Measurements from ENCODE around the gene PREX1.
"Not testable (repeated sequence)": the region's sequence is repeated elsewhere in the genome, so short reads cannot be mapped to it uniquely, and the experiment has no call there.

The PREX1 gene

DNA sequence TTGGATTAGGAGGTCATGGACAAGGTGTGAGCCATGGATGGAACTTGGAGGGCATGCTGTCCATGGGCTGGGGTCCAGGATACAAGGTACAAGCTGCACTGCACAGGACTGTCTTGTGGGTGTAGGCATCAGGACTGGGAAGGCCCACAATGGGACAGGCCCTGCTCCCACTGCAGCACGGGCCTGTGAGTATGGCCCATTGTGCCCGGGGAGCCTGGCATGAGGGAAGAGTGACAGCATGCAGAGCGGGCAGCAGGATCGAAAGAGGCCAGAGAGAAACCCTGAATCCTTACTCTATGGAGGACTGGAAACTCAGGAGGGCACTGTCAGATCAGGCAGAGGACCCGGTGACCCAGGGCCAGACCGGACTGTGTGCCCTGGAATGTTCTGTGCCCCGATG lies 211.3 kb downstream of the PREX1 start:
- DNase-seq: no peak

DNA sequence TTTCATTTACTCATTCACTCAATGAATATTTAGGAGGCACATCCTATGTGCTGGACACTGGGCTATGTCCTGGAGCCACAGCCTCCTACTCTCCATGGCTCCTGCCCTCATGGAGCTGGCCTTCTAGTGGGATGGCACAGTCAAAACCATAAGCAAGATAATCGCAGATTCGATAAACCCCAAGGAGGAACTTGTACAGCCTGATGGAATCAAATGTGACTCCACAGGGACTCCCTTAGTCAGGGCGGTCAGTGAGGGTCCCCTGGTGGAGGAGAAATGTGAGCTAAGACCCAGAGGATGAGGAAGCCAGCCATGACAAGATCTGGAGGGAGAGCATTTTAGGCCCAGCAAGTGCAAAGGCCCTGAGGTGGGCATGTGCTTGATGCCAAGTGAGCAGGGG lies 211.9 kb downstream of the PREX1 start:
- DNase-seq: no peak

DNA sequence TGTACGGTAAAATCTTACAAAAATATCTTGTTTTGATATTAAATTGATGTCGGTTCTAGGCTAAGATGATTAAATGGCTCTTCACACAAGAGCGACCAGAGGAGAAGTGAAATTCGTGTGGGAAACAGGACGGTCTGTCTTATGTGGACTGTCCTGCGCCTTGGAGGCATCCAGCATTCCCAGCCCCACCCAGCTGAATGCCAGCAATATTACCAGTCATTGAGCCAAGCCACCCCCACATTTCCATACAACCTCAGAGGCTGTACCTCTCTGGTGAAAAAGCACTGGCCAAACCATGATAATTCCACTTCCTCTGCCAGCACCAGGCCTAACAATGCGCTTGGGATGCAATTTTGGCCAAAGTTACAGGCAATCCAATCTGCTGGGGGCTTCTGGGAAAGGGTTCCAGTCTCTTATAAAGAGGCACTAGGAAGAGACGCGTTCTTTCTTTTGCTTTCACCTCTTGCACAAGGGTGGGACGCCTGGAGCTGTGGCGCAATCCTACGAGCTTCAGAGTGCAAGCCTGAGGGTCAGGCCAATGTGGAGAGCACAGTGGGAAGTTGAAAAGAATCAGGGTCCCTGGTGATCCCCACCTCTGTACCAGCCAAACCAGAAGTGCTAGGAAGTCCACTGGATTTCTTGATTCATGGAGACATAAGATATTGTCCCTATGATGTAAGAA lies 213.1 kb downstream of the PREX1 start:
- DNase-seq: no peak

DNA sequence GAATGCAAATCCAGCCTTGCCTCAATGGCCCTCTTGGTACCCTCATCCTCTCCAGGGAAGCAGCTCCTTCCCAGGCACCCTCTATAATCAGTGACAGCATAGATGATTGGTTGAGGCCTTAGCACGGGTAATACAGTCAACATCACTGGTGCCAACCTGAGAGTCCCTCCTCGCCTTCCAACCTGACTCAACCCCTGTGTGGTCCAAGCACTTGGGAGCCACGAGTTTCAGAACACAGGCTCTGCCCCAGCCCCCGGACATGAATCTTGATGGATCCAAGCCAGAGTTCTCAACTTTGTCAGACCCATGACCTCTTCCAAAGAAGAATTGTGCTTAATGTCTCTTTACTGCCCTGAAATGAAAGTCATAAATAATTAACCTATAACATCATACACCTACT lies 213.9 kb downstream of the PREX1 start:
- DNase-seq: no peak

DNA sequence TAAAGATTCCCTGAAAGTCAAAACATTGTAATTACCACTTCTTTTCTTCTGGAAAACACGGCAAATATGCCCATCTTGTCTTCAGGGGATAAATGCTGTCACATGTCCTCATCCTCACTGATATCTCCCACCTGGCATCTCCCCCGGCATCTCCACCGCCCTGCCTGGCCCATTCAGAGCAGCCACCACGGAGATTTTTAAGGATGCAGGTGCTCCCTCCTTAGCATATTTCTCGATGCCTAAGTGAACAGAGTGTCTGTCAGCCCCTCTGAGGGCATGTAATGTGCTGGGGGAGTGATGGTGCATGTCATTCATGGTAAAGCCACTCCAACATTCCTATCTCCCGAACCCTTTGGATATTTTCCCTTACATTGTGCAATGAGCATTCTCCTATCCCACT lies 215.5 kb downstream of the PREX1 start:
- no peak for DNase-seq

DNA sequence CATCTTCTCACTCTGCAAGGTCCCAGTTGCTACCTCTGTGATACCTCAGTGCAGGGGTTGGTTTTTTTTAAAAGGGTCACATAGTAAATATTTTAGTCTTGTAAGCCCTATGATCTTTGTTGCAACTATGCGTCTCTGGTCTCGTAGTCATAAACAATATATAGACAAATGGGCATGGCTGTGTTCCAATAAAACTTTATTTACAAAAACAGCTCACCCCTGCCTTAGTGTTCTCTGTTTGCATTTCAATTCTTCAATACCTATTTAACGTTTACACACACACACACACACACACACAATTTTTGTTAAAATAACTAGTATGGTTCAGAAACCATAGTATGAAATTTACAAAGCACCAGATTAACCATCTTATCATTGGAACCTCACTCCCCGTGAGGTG lies 216.8 kb downstream of the PREX1 start:
- no peak for DNase-seq

DNA sequence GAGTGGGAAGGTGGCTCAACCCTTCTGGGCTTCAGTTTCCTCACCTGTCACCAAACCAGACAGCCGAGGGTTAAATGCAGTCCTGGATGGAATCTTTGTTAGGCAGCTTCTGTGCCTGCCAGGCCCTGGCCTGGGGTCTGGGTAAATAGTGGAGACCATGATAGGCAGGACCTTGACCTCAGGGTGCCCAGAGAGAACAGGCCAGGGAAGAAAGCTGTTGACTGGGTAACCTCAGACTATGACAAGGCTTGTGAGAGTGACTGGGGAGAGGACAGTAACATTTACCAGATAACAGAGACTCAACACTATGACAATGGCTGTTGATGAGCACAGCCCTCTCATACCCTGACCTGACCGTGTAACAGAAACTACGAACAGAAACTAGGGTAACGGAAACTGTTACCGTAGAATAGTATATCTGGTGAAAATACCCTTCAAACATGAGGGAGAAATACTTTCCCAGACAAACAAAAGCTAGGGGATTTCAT lies 218.3 kb downstream of the PREX1 start:
- no peak for DNase-seq

DNA sequence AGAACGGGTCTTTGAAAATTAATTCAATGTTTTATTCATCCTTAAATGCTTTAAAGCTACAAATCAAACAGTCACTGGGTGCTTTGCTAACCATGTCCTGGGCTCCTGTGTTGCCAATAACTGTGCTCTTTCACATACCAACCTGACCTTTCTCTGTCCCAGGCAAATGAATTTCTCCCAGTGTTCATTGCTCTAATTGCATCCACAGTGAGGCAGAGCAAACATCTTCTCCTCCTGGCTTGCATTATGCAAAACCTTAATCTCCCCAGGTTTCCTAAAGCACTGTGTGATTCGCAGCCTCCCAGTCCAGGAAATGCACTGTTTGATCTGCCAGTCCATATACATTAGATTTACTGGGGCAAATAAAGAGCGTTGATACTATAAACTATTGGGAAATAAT lies 219.0 kb downstream of the PREX1 start:
- no peak for DNase-seq

DNA sequence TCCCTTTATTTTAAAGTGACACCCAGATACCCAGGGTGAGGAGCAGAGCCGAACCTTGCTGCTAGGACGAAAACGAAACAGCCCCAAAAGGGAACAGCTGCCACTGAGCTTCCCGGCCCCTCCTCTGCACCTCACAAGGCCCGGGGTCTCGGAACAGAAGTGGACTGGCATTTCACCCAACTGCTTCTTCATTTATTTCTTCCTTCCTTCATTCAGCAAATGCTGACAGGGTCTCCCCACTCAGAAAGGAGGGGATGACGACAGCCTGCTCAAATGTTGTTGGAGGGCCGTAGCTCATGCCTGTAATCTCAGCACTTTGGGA lies 220.3 kb downstream of the PREX1 start:
- DNase-seq: no peak

DNA sequence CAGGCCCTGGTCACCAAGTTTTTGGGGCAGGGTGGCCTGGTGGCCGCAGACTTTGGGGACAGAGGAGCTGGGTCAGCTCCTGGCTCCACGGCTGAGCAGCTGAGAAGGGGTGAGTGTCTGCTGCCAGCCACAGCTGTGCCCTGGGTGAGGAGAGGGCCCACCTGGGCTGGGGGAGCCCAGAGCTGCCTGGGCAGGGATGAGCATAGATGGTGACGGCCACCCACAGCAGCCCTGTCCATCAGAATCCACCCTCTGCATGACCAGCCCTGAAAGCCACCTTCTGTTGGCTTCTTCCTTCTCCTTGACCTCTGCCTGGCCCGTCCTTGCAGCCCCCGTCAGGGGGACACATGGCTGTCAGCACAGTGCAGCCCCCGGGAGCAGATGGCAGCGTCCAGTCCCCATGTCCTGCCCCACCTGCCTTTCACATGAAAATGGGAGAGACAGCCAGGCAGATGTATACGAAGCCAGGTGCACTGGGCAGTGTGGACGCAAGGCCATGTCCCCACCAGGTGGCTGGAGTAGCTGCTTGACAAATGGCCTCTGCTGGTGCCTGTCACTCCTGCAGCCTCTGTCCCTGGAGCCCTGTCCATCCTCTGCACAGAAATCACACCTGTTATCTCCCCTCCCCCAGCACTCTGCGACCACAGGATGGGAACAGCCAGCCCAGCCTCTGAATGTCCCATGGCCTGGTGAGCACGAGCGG lies 220.8 kb downstream of the PREX1 start:
- no peak for DNase-seq

DNA sequence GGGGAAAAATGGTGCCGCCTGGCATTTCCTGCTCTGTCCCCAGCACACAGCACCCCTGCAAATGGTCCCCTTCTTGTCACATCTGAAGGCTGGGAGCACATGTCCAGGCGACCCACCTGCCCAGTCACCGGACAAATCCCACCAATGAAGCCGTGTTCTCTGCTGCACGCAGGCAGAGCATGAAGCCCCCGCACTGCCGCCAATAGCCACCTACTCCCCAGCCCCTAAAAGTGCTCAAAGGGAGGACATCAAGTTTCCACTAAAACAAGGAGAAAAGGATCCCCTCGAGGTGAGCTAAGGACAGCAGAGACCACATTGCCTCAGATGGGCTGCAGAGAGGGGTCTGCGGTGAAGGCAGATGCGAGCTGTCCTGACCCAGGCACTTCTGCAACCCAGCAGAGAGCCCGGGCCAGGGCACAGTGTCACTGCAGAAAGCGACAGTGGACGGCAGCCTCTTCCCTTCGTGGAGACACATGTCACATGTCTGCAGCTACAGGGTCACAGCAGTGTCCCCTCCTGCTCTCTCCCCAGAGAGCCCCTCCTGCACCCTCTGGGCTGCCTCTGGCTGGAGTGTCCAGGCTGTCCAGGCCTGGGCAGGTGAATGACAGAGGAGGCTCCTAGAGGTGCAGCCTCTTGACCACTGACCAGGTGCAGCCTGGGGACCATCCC lies 221.5 kb downstream of the PREX1 start:
- DNase-seq: no peak

DNA sequence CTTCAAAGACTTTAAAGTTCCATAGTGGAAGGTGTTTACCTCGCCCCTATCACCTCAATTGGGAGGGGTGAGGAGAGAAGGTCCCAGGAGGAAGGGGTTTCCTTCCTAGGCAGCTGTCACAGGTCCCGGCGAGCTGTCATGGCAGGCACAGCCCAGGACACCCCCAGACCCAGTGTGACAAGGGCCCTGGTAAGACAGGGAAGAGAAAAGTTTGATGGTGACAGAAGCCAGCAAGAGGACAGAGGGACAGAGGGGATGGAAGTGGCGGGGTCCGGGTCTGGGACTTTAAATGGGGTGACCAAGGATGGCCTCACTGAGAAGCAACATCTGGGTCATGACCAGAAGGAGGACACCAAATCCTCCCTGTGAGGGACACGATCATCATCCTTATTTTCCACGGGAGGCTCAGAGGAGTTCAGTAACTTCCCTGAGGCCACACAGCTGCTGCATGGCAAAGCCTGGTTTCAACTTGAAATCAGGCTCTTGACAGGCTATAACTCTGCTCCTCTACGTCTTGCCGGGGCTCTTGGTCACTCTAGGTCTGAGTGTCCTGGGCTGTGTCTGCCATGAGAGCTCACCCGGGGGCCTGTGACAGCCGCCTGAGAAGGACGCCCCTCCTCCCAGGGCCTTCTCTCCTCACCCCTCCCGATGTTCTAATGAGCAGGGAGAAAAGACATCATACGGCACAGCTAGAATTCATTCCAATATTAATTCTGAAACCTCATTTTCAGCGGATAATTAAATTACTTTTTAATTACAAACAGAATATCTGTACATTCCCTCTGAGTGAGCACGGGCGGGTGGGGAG lies 222.2 kb downstream of the PREX1 start:
- DNase-seq: no peak

DNA sequence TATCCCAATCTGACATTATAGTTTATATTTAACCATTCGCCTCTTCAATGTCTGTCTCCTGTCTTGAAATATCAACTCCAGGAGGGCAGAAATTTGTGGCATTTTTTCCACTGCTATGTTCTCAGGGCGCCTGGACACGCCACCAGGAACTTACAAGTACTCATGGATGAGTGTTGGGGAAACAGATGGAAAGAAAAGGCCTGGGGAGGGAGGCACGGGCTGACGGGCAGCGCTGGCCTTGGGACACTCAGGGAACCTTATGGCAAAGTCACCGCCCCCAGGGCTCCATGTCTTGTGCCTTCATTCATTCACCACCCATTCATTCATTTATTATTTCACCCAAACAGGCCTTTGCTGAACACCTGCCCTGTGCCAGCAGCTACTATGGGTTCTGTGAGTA lies 222.9 kb downstream of the PREX1 start:
- no peak for DNase-seq

DNA sequence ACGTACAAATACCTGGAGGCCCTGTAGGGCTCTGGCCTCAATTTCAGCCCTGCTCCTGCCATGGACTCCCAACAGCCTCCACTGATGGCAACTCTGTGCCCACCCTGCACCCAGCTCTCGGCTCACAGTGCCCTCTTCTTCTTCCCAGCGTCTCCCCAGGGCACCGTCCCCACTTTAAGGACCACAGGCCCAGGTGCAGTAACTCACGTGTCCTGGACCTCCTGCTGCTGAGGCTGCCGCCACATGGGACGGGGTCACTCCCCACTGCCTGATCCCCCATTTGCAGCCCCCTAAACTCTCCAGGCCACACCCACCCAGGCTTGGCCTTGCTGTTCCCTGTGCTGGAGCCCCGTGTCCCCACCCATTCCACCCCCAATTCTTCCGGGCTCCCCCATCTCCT lies 223.4 kb downstream of the PREX1 start:
- DNase-seq: no peak

DNA sequence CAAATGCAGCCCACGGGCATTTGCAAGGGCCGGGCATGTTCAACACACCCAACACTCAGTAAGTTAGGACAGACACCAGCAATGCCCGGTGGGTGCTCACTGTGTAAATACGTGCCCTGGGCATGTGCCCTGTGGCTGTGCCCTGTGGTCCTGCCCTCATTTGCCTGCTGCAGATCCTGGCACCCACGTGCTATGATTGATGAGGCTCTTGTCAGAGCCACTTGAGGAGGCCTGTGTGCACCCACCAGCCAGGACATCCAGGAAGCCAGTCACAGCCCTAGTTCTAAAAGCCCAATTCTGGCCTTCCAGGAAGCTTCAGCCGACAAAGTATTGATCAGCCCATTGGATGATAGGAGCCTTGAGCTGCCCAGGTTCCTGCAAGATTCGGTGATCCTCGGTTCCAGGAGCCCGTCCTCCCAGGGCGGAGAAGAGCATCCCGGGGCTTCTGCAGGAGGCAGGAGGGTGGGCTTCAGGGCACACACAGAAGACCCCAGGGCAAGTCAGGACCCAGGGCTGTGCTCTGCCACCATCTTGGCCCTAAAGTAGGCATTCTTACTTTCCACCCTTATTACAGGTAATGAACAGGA lies 223.9 kb downstream of the PREX1 start:
- DNase-seq: no peak

DNA sequence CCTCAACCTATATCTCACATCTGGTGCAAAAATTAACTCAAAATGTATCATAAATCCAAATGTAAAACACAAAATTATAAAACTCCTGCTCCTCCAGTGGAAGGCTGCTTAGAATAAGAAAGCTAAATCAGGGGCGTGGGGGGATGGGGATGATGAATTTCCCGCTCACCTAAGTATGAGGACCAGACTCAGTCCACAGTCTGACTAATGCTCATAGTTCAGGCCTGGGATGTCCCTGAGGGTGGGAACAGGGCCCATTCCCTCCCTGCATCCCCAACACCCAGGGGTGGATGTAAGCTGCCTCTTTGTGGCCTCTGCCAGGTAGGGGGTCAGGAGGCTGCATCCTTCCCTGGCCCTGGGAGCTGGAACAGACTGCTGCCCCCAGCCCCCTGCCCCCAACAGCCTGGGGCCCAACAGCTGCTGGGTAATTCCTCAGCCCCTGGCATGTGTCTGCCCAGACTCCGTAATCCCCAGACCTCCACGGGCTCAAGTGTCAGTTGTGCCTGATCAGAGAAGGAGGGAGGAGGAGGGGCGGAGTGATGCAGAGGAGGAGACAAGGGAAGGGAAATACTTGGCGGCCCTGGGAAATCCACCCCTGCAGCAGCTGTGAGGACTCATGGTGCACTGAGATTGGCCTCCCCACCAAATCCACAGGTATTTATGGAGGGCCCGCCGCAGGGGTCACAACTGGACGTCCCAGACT lies 224.5 kb downstream of the PREX1 start:
- DNase-seq: no peak

DNA sequence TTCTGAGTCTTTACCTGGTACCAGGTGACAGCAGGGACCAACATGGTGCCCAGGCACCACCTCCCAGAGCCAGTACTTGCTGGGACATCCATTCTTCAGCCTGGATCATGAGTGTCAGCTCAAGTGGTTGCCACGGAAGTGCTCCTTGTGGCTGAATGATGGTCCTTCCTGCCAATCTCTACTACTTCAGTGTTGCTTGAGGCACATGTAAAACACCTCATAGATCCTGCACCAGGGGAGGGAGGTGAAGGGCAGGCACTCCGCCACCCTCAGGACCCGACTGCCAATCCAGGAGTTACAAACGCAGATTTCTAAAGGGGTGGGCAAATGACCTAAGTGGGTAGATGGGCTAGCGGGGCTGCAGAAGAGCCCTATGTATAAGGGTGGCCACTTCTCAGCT lies 226.0 kb downstream of the PREX1 start:
- no peak for DNase-seq

DNA sequence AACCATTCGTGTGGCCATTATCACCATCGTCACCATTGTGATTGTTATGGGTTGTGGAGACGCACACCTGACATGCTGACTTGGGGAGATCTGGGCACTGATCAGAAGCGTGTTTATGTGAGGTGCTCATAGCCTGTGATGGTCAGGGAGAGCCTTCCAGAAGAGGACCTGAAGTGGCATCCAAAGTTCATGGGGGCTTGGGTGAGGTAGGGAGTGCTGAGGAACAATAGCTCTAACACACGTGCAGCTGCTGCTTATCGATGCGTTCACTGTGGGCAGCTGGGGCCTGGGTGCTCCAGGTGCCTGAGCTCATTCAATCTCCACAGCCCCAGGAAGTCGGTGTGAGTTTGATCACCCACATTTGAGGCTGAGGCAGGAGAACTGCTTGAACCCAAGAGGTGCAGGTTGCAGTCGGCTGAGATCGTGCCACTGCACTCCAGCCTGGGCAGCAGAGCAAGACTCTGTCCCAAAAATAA lies 227.3 kb downstream of the PREX1 start:
- DNase-seq: no peak

DNA sequence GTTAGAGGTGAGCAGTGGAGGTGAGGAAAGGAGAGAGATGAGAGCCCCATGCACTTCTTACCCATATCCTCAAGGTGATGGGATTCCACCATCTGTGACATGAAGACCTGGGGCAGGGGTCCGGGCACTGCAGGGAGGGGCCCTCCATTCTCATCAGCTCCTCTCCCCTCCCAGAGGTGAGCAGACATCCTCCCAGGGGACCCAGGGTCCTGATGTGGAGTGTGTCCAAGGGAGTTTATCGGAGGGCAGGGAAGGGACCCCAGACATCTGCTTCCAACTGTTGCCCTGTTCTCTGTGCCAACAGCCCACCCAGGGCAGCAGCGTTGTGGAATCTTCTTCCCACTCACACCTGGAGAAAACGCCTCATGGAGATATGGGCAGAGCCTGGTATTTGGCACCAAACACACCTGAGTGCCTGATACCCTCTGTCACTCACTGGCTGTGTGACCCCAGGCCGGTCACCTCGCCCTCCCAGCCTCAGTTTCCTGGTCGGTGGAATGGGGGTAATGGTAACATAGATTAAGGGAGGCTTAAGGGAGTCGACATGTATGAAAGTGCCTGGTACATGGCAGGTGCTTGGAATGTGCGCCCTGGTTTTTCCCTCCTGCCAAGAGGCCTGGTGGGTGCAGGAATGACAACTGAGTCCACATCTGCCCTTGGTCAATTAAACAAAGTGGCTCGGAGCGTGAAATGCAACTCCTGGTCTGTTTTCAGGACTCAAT lies 227.9 kb downstream of the PREX1 start:
- no peak for DNase-seq

DNA sequence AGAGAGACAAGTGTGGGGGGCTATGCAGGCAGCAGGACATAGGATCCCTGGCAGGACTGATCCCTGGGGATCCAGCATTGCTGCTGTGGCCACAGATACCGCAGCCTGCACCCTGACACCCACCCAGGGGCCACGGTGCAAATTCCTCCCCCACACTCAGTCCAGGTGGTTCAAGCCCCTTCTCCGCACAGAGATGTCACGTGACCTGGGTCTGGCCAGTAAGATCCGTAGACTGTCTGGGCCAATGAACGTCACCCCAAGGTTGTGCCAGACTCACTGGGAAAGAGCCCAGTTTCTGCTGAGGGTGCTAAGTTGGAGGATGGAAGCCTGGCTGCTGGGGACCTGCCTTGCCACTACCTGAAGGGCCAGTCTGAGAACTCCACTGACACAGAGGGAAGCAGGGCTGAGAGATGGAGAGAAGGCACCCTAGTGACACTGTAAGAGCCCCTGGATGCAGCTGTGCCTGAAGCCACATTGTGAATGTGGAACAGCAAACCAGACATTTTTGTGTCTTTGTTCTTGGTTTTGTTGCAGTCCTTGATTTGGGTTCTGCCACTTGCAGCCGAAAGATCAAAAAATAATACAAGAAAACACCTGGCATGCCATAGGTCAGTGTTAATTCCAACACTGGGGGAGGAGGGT lies 228.6 kb downstream of the PREX1 start:
- no peak for DNase-seq

DNA sequence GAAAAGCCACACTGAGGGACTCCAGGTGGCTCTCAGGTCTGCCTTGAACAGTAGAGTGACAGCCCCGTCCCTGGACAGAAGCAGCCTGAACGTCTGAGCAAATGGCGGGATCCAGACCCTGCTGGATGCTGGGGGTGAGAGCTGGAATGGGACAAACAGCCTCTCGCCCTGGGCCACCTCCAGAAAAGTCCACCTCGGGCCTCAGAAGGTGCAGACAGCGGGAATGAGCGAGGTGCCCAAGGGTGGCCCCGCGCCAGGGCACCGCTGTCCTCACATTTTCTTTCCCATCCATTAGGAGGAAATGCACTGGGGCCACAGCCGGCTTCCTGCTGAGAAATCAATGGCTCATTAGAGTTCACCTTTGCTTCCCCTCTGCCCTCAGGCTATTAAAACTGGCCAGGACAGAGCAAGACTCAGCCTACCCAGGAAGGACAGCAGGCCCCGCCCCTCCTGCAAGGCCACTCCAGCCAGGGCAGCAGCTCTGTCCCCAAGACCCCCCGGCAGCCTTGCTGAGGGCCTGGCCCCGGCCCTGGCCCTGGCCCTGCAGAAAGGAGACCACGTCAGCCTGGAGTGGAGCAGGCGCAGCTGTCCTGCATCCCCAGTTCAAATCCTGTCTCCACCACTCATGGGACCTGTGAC lies 229.4 kb downstream of the PREX1 start:
- DNase-seq: not testable (repeated sequence)

All from fibroblast of skin of right biceps (primary cell).